Liver (tissue), 9 donors: Measurements from ENCODE around the gene SLC12A9. TPM values are rescaled to one million over a fixed set of nuclear protein-coding genes. Genes with fewer than 3 reads are reported as not detected.
"Not testable (repeated sequence)": the region's sequence is repeated elsewhere in the genome, so short reads cannot be mapped to it uniquely, and the experiment has no call there.

ENCODE experiments used
- DNase-seq: peaks from one replicate; pipeline ENCODE4 v3.0.0-alpha.2; 2017; ENCODE audit warnings: low spot score
- H3K27ac ChIP-seq, 2 donors: one replicate each; pipeline ENCODE4 v1.7.0; 2013; ENCODE audit warnings: inconsistent platforms in 2 of 2, low read length in 2 of 2, control low read depth in 1 of 2, low read depth in 1 of 2, mild to moderate bottlenecking in 1 of 2
- H3K27me3 ChIP-seq, 4 donors: one replicate each; pipeline versions ENCODE4 v1.6.1 to v1.7.0; 2013; ENCODE audit warnings: low read length in 3 of 4, inconsistent platforms in 1 of 4, mild to moderate bottlenecking in 1 of 4, moderate library complexity in 1 of 4; ENCODE audit not compliant: control insufficient read depth in 4 of 4, insufficient read depth in 4 of 4
- H3K36me3 ChIP-seq, 4 donors: one replicate each; pipeline versions ENCODE4 v1.6.1 to v1.7.0; 2013; ENCODE audit warnings: low read length in 3 of 4, mild to moderate bottlenecking in 3 of 4, low read depth in 1 of 4, moderate library complexity in 1 of 4; ENCODE audit not compliant: control insufficient read depth in 4 of 4, insufficient read depth in 3 of 4
- H3K4me1 ChIP-seq, 4 donors: one replicate each; pipeline versions ENCODE4 v1.6.1 to v1.7.0; 2013; ENCODE audit warnings: low read length in 3 of 4, mild to moderate bottlenecking in 3 of 4, moderate library complexity in 1 of 4; ENCODE audit not compliant: control insufficient read depth in 4 of 4, insufficient read depth in 4 of 4
- H3K4me3 ChIP-seq, 3 donors: one replicate each; pipeline versions ENCODE4 v1.6.1 to v1.7.0; 2013; ENCODE audit warnings: low read length in 3 of 3, control low read depth in 1 of 3, low read depth in 1 of 3, mild to moderate bottlenecking in 1 of 3
- H3K9ac ChIP-seq, 2 donors: one replicate each; pipeline ENCODE4 v1.7.0; 2013; ENCODE audit warnings: low read length in 2 of 2, mild to moderate bottlenecking in 2 of 2, moderate library complexity in 2 of 2, control low read depth in 1 of 2, low read depth in 1 of 2
- H3K9me3 ChIP-seq, 4 donors: one replicate each; pipeline versions ENCODE4 v1.6.1 to v1.7.0; 2013; ENCODE audit warnings: low read length in 3 of 4; ENCODE audit not compliant: control insufficient read depth in 4 of 4
- EGR1 ChIP-seq, 2 donors: IDR thresholded peaks; 2 replicates each; pipeline ENCODE4 v1.6.1; 2016 to 2018; ENCODE audit warnings: antibody characterized with exemption in 2 of 2, low read depth in 2 of 2
- FOXA1 ChIP-seq: IDR thresholded peaks from 2 replicates; pipeline ENCODE4 v1.6.1; 2016; ENCODE audit warnings: antibody characterized with exemption
- FOXA2 ChIP-seq: IDR thresholded peaks from 2 replicates; pipeline ENCODE4 v1.6.1; 2016; ENCODE audit warnings: antibody characterized with exemption
- GABPA ChIP-seq, 2 donors: IDR thresholded peaks in 1 of 2; conservative IDR thresholded peaks in 1 of 2; 2 replicates each; pipeline ENCODE4 v1.6.1; 2016; ENCODE audit warnings: antibody characterized with exemption in 2 of 2, mild to moderate bottlenecking in 1 of 2, moderate library complexity in 1 of 2
- HNF4A ChIP-seq, 2 donors: conservative IDR thresholded peaks; 2 replicates each; pipeline ENCODE4 v1.6.1; 2016; ENCODE audit warnings: antibody characterized with exemption in 2 of 2, mild to moderate bottlenecking in 2 of 2
- HNF4G ChIP-seq: IDR thresholded peaks from 2 replicates; pipeline ENCODE4 v1.6.1; 2016; ENCODE audit warnings: antibody characterized with exemption
- JUND ChIP-seq, 2 donors: IDR thresholded peaks; 2 replicates each; pipeline ENCODE4 v1.6.1; 2016; ENCODE audit warnings: antibody characterized with exemption in 2 of 2
- NR2F2 ChIP-seq: IDR thresholded peaks from 2 replicates; pipeline ENCODE4 v1.6.1; 2016; ENCODE audit warnings: antibody characterized with exemption
- RAD21 ChIP-seq, 2 donors: IDR thresholded peaks; 2 replicates each; pipeline ENCODE4 v1.6.1; 2016; ENCODE audit warnings: antibody characterized with exemption in 2 of 2, mild to moderate bottlenecking in 2 of 2
- SP1 ChIP-seq: IDR thresholded peaks from 2 replicates; pipeline ENCODE4 v1.6.1; 2018; ENCODE audit warnings: antibody characterized with exemption, mild to moderate bottlenecking
- YY1 ChIP-seq: IDR thresholded peaks from 2 replicates; pipeline ENCODE4 v1.6.1; 2016; ENCODE audit warnings: antibody characterized with exemption, mild to moderate bottlenecking
- WGBS: extraction: QIAGEN DNeasy Blood & Tissue Kit; methylation state at CpG from one replicate; pipeline ENCODE4 v1.1.7; 2013; 5-methylcytosine and 5-hydroxymethylcytosine counted together
- polyA plus RNA-seq, 2 donors: library from polyadenylated mRNA; stranded (reverse) in 1 of 2; unstranded in 1 of 2; fragments of 200-250 nt in 1 of 2; fragments of >200 nt in 1 of 2; fragmentation: Nextera tagmentation in 1 of 2; extraction: Ambion mirVana in 1 of 2; gene quantifications; one replicate each; pipeline versions ENCODE4 v1.2.1 to v1.2.3, GENCODE V29; 2013 to 2015
- total RNA-seq, 2 donors: library from RNA; depleted of rRNA; stranded (reverse); fragments of >200 nt; gene quantifications; one replicate each; pipeline ENCODE4 v1.2.3, GENCODE V29; 2014
- TF ChIP-seq, protein P1 (sequence below): IDR thresholded peaks from 2 replicates; pipeline ENCODE4 v1.6.1; 2016; ENCODE audit warnings: antibody characterized with exemption, mild to moderate bottlenecking
- TF ChIP-seq, protein P2 (sequence below): IDR thresholded peaks from 2 replicates; pipeline ENCODE4 v1.6.1; 2016; ENCODE audit warnings: antibody characterized with exemption
- TF ChIP-seq, protein P3 (sequence below): fragments of 150-350 bp; IDR thresholded peaks from 2 replicates; pipeline ENCODE4 v1.5.1; 2017; ENCODE audit warnings: improper control_type of control experiment, low read depth, low read length; ENCODE audit not compliant: missing input control
- TF ChIP-seq, protein P4 (sequence below): IDR thresholded peaks from 2 replicates; pipeline ENCODE4 v1.6.1; 2016; ENCODE audit warnings: antibody characterized with exemption
- TF ChIP-seq, protein P5 (sequence below): IDR thresholded peaks from 2 replicates; pipeline ENCODE4 v1.6.1; 2016; ENCODE audit warnings: antibody characterized with exemption
- donor health status: healthy.
- donor health status: healthy.
- donor health status: healthy.
- donor health status: healthy.
- donor health status: healthy.

SLC12A9 gene
- total and polyA plus RNA-seq, 4 donors, result 1.8 to 17.2 (median 9.4) TPM

DNA sequence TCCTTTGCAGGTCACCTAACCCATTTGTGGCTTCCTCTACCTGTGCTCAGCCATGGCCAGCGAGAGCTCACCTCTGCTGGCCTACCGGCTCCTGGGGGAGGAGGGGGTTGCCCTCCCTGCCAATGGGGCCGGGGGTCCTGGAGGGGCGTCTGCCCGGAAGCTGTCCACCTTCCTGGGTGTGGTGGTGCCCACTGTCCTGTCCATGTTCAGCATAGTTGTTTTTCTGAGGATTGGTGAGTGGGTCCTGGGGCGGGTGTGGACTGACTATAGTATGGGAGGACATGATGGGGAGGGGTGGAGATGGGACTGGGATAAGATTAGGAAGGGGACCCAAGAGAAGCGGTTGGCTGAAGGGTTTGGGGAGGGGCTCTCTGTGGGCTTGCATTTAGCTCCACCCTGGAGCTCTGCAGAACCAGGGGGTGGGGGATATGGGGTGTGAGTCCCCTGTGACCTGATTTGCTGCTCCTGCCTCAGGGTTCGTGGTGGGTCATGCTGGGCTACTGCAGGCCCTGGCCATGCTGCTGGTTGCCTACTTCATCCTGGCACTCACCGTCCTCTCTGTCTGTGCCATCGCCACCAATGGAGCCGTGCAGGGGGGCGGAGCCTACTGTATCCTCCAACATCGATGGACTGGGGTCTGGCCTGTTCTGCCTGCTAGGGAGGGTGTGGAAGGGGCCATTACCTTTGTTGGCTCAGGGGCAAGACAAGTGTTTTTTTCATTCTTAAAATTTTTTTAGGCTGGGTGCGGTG is 1.8 kb downstream of the SLC12A9 start:
- H3K4me1 ChIP-seq, result peaks cover 7 to 17% (median 11%) of the 10 kb centered on the region in 4 donors
- WGBS, result 97% methylated on average over 14 of the region's 14 CpGs
- no peaks in the 10 kb centered on the region for H3K27me3 ChIP-seq

DNA sequence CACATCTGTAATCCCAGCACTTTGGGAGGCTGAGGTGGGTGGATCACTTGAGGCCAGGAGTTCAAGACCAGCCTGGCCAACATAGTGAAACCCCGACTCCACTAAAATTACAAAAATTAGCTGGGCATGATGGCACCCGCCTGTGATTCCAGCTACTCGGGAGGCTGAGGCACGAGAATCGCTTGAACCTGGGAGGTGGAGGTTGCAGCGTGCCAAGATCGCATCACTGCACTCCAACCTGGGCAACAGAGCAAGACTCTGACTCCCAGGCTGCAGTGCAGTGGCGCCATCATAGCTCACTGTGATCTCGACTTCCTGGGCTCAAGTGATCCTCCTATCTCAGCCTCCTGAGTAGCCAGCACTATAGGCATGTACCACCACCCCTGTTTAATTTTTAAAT is 2.4 kb downstream of the SLC12A9 start:
- peaks cover 7 to 17% (median 11%) of the 10 kb centered on the region in 4 donors for H3K4me1 ChIP-seq
- not testable (repeated sequence) for H3K27ac ChIP-seq, H3K4me3 ChIP-seq, H3K36me3 ChIP-seq, H3K9me3 ChIP-seq, H3K27me3 ChIP-seq, H3K9ac ChIP-seq, DNase-seq
- 98% methylated on average over 9 of the region's 9 CpGs for WGBS

More for the DNA sequence above, 1.8 kb downstream of the SLC12A9 start:
- Histone ChIP-seq H3K27ac (no peak overlapping the region), H3K9ac (no peak overlapping the region), H3K4me3 (no peak overlapping the region), H3K36me3 (peaks cover 0 to 2% (median 0%) of the 10 kb centered on the region in 4 donors), H3K9me3 (no peaks in the 10 kb centered on the region)
- DNase-seq, result no peak
- TF ChIP-seq, protein P1, sequence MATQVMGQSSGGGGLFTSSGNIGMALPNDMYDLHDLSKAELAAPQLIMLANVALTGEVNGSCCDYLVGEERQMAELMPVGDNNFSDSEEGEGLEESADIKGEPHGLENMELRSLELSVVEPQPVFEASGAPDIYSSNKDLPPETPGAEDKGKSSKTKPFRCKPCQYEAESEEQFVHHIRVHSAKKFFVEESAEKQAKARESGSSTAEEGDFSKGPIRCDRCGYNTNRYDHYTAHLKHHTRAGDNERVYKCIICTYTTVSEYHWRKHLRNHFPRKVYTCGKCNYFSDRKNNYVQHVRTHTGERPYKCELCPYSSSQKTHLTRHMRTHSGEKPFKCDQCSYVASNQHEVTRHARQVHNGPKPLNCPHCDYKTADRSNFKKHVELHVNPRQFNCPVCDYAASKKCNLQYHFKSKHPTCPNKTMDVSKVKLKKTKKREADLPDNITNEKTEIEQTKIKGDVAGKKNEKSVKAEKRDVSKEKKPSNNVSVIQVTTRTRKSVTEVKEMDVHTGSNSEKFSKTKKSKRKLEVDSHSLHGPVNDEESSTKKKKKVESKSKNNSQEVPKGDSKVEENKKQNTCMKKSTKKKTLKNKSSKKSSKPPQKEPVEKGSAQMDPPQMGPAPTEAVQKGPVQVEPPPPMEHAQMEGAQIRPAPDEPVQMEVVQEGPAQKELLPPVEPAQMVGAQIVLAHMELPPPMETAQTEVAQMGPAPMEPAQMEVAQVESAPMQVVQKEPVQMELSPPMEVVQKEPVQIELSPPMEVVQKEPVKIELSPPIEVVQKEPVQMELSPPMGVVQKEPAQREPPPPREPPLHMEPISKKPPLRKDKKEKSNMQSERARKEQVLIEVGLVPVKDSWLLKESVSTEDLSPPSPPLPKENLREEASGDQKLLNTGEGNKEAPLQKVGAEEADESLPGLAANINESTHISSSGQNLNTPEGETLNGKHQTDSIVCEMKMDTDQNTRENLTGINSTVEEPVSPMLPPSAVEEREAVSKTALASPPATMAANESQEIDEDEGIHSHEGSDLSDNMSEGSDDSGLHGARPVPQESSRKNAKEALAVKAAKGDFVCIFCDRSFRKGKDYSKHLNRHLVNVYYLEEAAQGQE, result no peak
- TF ChIP-seq, protein P2, sequence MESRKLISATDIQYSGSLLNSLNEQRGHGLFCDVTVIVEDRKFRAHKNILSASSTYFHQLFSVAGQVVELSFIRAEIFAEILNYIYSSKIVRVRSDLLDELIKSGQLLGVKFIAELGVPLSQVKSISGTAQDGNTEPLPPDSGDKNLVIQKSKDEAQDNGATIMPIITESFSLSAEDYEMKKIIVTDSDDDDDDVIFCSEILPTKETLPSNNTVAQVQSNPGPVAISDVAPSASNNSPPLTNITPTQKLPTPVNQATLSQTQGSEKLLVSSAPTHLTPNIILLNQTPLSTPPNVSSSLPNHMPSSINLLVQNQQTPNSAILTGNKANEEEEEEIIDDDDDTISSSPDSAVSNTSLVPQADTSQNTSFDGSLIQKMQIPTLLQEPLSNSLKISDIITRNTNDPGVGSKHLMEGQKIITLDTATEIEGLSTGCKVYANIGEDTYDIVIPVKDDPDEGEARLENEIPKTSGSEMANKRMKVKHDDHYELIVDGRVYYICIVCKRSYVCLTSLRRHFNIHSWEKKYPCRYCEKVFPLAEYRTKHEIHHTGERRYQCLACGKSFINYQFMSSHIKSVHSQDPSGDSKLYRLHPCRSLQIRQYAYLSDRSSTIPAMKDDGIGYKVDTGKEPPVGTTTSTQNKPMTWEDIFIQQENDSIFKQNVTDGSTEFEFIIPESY, result no peak
- TF ChIP-seq FOXA1 (no peak), FOXA2 (no peak), YY1 (no peak), GABPA (IDR thresholded peaks at IDR 0.05 in 1 of 2, conservative IDR thresholded peaks at IDR 0.05 in 1 of 2) (no peak), RAD21 (IDR thresholded peaks at IDR 0.05) (no peak), HNF4G (no peak), JUND (IDR thresholded peaks at IDR 0.05) (no peak), EGR1 (IDR thresholded peaks at IDR 0.05; ENCODE audit: low read depth in 2 of 2) (no peak), NR2F2 (no peak), HNF4A (conservative IDR thresholded peaks at IDR 0.05) (no peak), SP1 (no peak)
- TF ChIP-seq, protein P3, sequence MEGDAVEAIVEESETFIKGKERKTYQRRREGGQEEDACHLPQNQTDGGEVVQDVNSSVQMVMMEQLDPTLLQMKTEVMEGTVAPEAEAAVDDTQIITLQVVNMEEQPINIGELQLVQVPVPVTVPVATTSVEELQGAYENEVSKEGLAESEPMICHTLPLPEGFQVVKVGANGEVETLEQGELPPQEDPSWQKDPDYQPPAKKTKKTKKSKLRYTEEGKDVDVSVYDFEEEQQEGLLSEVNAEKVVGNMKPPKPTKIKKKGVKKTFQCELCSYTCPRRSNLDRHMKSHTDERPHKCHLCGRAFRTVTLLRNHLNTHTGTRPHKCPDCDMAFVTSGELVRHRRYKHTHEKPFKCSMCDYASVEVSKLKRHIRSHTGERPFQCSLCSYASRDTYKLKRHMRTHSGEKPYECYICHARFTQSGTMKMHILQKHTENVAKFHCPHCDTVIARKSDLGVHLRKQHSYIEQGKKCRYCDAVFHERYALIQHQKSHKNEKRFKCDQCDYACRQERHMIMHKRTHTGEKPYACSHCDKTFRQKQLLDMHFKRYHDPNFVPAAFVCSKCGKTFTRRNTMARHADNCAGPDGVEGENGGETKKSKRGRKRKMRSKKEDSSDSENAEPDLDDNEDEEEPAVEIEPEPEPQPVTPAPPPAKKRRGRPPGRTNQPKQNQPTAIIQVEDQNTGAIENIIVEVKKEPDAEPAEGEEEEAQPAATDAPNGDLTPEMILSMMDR, result no peak
- TF ChIP-seq, protein P4, sequence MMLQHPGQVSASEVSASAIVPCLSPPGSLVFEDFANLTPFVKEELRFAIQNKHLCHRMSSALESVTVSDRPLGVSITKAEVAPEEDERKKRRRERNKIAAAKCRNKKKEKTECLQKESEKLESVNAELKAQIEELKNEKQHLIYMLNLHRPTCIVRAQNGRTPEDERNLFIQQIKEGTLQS, result no peak
- TF ChIP-seq, protein P5, sequence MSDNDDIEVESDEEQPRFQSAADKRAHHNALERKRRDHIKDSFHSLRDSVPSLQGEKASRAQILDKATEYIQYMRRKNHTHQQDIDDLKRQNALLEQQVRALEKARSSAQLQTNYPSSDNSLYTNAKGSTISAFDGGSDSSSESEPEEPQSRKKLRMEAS, result no peak
